Posterior vena cava (tissue), 2 donors: ENCODE results near the gene AXL. TPM values are rescaled to one million over a fixed set of nuclear protein-coding genes. Genes with fewer than 3 reads are reported as not detected.

Experiments
- total RNA-seq, 2 donors: library from RNA; stranded (reverse); fragmentation: NEBNext Ultra II Directional; extraction: Animal tissue kit (Norgen Biotek cat#: 25700); gene quantifications; one replicate each; pipeline ENCODE4 v1.2.1, GENCODE V29; 2021
- donor health status: DM: yes; HTN: yes; CAD: no.
- donor health status: DM: yes; HTN: yes; CAD: no.

The AXL gene
- total RNA-seq, 2 donors from 2014 or later, result 133 to 147 TPM

Other genes starting within 250 kb of the AXL start
- not detected for gene CYP2B6, start 227.9 kb upstream of the AXL start, total RNA-seq
- gene CYP2A13, start 130.8 kb upstream of the AXL start, total RNA-seq, result not detected
- gene CYP2F1, start 104.8 kb upstream of the AXL start, total RNA-seq, result not detected
- gene CYP2S1, start 26.0 kb upstream of the AXL start, total RNA-seq, result 1 to 10 TPM; 1.2 to 1.4 TPM
- 100 to 1,000 TPM; 150 to 157 TPM for gene HNRNPUL1, start 45.1 kb downstream of the AXL start, total RNA-seq
- 10 to 100 TPM; 17.5 to 23.9 TPM for gene CCDC97, start 90.9 kb downstream of the AXL start, total RNA-seq
- gene TGFB1, start 134.7 kb downstream of the AXL start, total RNA-seq, result 10 to 100 TPM; 43.8 to 61.5 TPM
- gene B9D2, start 144.9 kb downstream of the AXL start, total RNA-seq, result 1 to 10 TPM; 3.7 to 4.2 TPM
- 1 to 10 TPM; 6.4 to 8.3 TPM for gene TMEM91, start 157.3 kb downstream of the AXL start, total RNA-seq
- 1 to 10 TPM; 7.2 to 7.3 TPM for gene EXOSC5, start 178.1 kb downstream of the AXL start, total RNA-seq
- 10 to 100 TPM in 1 of 2 donors, 1 to 10 TPM in 1; 8.5 to 15.7 TPM for gene BCKDHA, start 178.6 kb downstream of the AXL start, total RNA-seq
- 1 to 10 TPM; 3.3 to 4.2 TPM for gene B3GNT8, start 208.2 kb downstream of the AXL start, total RNA-seq
- gene DMAC2, start 220.7 kb downstream of the AXL start, total RNA-seq, result 10 to 100 TPM; 30.5 to 30.7 TPM
- gene ERICH4, start 223.9 kb downstream of the AXL start, total RNA-seq, result not detected